Spleen (tissue), 11 donors: ENCODE data around the gene DUSP8. TPM values are rescaled to one million over a fixed set of nuclear protein-coding genes. Genes with fewer than 3 reads are reported as not detected.

Experiments used
- DNase-seq: peaks from one replicate; pipeline ENCODE4 v3.0.0-alpha.2; 2020
- H3K27ac ChIP-seq, 8 donors: fragments of 200-600 bp; sonication (generic) in 7 of 8; 1 replicate in 4 of 8; 2 replicates in 4 of 8; pipeline versions ENCODE4 v1.5.0 to v1.8.0; 2016 to 2021; ENCODE audit warnings: inconsistent platforms in 4 of 8, mild to moderate bottlenecking in 4 of 8, moderate library complexity in 1 of 8
- H3K27me3 ChIP-seq, 7 donors: fragments of 200-600 bp; sonication (generic) in 6 of 7; replicated peaks in 1 of 7; 1 replicate in 4 of 7; 2 replicates in 3 of 7; pipeline versions ENCODE4 v1.5.0 to v1.8.0; 2016 to 2021; ENCODE audit warnings: inconsistent platforms in 3 of 7, mild to moderate bottlenecking in 1 of 7
- H3K36me3 ChIP-seq, 6 donors: fragments of 200-600 bp; sonication (generic) in 5 of 6; 1 replicate in 4 of 6; 2 replicates in 2 of 6; pipeline versions ENCODE4 v1.5.0 to v1.8.0; 2016 to 2021; ENCODE audit warnings: inconsistent platforms in 2 of 6
- H3K4me1 ChIP-seq, 6 donors: fragments of 200-600 bp; sonication (generic) in 5 of 6; 1 replicate in 3 of 6; 2 replicates in 3 of 6; pipeline versions ENCODE4 v1.5.0 to v1.8.0; 2016 to 2021; ENCODE audit warnings: inconsistent platforms in 3 of 6
- H3K4me3 ChIP-seq, 8 donors: fragments of 200-600 bp; sonication (generic) in 7 of 8; 1 replicate in 4 of 8; 2 replicates in 4 of 8; pipeline versions ENCODE4 v1.5.0 to v1.8.0; 2016 to 2021; ENCODE audit warnings: inconsistent platforms in 4 of 8, mild to moderate bottlenecking in 4 of 8, moderate library complexity in 2 of 8
- H3K9me3 ChIP-seq, 8 donors: fragments of 200-600 bp; sonication (generic) in 7 of 8; 1 replicate in 4 of 8; 2 replicates in 4 of 8; pipeline versions ENCODE4 v1.5.0 to v1.8.0; 2016 to 2021; ENCODE audit warnings: inconsistent platforms in 4 of 8
- CTCF ChIP-seq, 11 experiments: fragments of 200-600 bp in 7 of 11; fragments of 450-650 bp in 4 of 11; sonication (generic) in 4 of 11; IDR thresholded peaks in 8 of 11; conservative IDR thresholded peaks in 3 of 11; 1 replicate in 7 of 11; 2 replicates in 4 of 11; pipeline versions ENCODE4 v1.4.0 to v1.8.0; 2016 to 2021; ENCODE audit warnings: antibody characterized with exemption in 11 of 11, inconsistent platforms in 4 of 11, mild to moderate bottlenecking in 1 of 11
- POLR2A ChIP-seq, 3 donors: fragments of 450-650 bp; IDR thresholded peaks; one replicate each; pipeline ENCODE4 v1.5.1; 2017; ENCODE audit warnings: antibody characterized with exemption in 3 of 3, mild to moderate bottlenecking in 1 of 3
- POLR2AphosphoS5 ChIP-seq, 3 donors: sonication (generic); formaldehyde crosslinking; IDR thresholded peaks; one replicate each; pipeline ENCODE4 v1.5.1; 2017; ENCODE audit warnings: antibody characterized with exemption in 3 of 3
- WGBS, 5 donors: extraction: QIAGEN DNeasy Blood & Tissue Kit in 3 of 5; methylation state at CpG; one replicate each; pipeline versions ENCODE4 v1.1.5 to v1.1.7; 2013 to 2018; 5-methylcytosine and 5-hydroxymethylcytosine counted together
- intact Hi-C: fragments of 100-400 bp; cut with DNase I; formaldehyde crosslinking; loops from one replicate; pipeline ENCODE4 v1.15.0; 2023; ENCODE audit warnings: low total_unique reads
- polyA plus RNA-seq, 3 donors: library from polyadenylated mRNA; stranded (reverse); fragments of 200-250 nt; gene quantifications; one replicate each; pipeline ENCODE4 v1.2.1, GENCODE V29; 2013
- total RNA-seq, 7 donors: library from RNA; depleted of rRNA in 3 of 7; stranded (reverse); fragments of >200 nt in 3 of 7; fragmentation: NEBNext Ultra II Directional in 4 of 7; extraction: Animal tissue kit (Norgen Biotek cat#: 25700) in 4 of 7; gene quantifications; one replicate each; pipeline versions ENCODE4 v1.1.0 to v1.2.1, GENCODE V29; 2016 to 2021
- donor health status: healthy with polysubstance abuse.
- donor health status: DM: no; HTN: no; CAD: no; lungs with moderate emphysema.
- donor health status: DM: no; HTN: no; CAD: no.
- donor health status: Bipolar disorder and iron deficiency.
- donor health status: healthy.
- donor health status: DM: no; HTN: no; CAD: no.
- donor health status: DM: yes; HTN: yes; CAD: no.

The DUSP8 gene
- total and polyA plus RNA-seq, 10 donors, result 0.38 to 18.4 (median 2.6) TPM

- no peak for TF ChIP-seq POLR2A (IDR thresholded peaks at IDR 0.05)
- no peak for TF ChIP-seq CTCF (IDR thresholded peaks at IDR 0.05 in 8 of 11, conservative IDR thresholded peaks at IDR 0.05 in 3 of 11)
- no peak for TF ChIP-seq POLR2AphosphoS5 (IDR thresholded peaks at IDR 0.05)
- Histone ChIP-seq H3K36me3 (peaks cover 0 to 23% (median 0%) of the 10 kb centered on the region in 6 donors), H3K4me1 (peaks cover 26 to 93% (median 73%) of the 10 kb centered on the region in 6 donors), H3K27ac (no peak overlapping the region), H3K4me3 (no peak overlapping the region), H3K27me3 (no peaks in the 10 kb centered on the region), H3K9me3 (no peaks in the 10 kb centered on the region)
- DNase-seq, result no peak
- WGBS, 5 donors, result 67 to 76% (median 72%) methylated on average over 9 of the region's 9 CpGs
- intact Hi-C loops, result no loop called here
Measured at GRCh38 chr11:1506981-1507380, 65.1 kb downstream of the DUSP8 start.

GRCh38 chr11:1505480-1505879 is 66.6 kb downstream of the DUSP8 start:
- H3K27me3 ChIP-seq, result no peaks in the 10 kb centered on the region
- H3K4me1 ChIP-seq, result peaks cover 26 to 85% (median 68%) of the 10 kb centered on the region in 6 donors
- no peak overlapping the region for H3K27ac ChIP-seq
- H3K36me3 ChIP-seq, result peaks cover 0 to 32% (median under 1%) of the 10 kb centered on the region in 6 donors
- intact Hi-C loops, result no loop called here
- TF ChIP-seq CTCF (IDR thresholded peaks at IDR 0.05 in 8 of 11, conservative IDR thresholded peaks at IDR 0.05 in 3 of 11), result no peak
- no peak for TF ChIP-seq POLR2A (IDR thresholded peaks at IDR 0.05)
- WGBS, 5 donors, result 72 to 81% (median 79%) methylated on average over 11 of the region's 11 CpGs
- no peak overlapping the region for H3K4me3 ChIP-seq
- H3K9me3 ChIP-seq, result no peaks in the 10 kb centered on the region
- DNase-seq, result no peak

- DNase-seq, result no peak
- Histone ChIP-seq H3K27me3 (no peaks in the 10 kb centered on the region), H3K9me3 (no peaks in the 10 kb centered on the region), H3K4me1 (peaks cover 26 to 84% (median 67%) of the 10 kb centered on the region in 6 donors), H3K4me3 (no peak overlapping the region), H3K36me3 (peaks cover 0 to 39% (median 3%) of the 10 kb centered on the region in 6 donors), H3K27ac (peak overlapping the region in 1 of 8 donors; percentile 22)
- WGBS, 5 donors, result 92 to 94% (median 93%) methylated on average over 23 to 28 of the region's 28 CpGs
- intact Hi-C loops, result no loop called here
- TF ChIP-seq CTCF (IDR thresholded peaks at IDR 0.05 in 8 of 11, conservative IDR thresholded peaks at IDR 0.05 in 3 of 11) (no peak), POLR2AphosphoS5 (IDR thresholded peaks at IDR 0.05) (no peak), POLR2A (IDR thresholded peaks at IDR 0.05) (no peak)
Measured at GRCh38 chr11:1504581-1505290, 67.3 kb downstream of the DUSP8 start.

GRCh38 chr11:1504138-1504537 is 67.9 kb downstream of the DUSP8 start:
- no peaks in the 10 kb centered on the region for H3K9me3 ChIP-seq
- H3K27me3 ChIP-seq, result no peaks in the 10 kb centered on the region
- no peak overlapping the region for H3K4me3 ChIP-seq
- peaks cover 26 to 78% (median 64%) of the 10 kb centered on the region in 6 donors for H3K4me1 ChIP-seq
- intact Hi-C loops, result no loop called here
- DNase-seq, result no peak
- H3K36me3 ChIP-seq, result peaks cover 0 to 45% (median 3%) of the 10 kb centered on the region in 6 donors
- 67 to 90% (median 77%) methylated on average over 9 of the region's 9 CpGs for WGBS, 5 donors
- TF ChIP-seq CTCF (IDR thresholded peaks at IDR 0.05 in 8 of 11, conservative IDR thresholded peaks at IDR 0.05 in 3 of 11), result no peak
- no peak for TF ChIP-seq POLR2AphosphoS5 (IDR thresholded peaks at IDR 0.05)
- no peak for TF ChIP-seq POLR2A (IDR thresholded peaks at IDR 0.05)
- H3K27ac ChIP-seq, result peak overlapping the region in 3 of 8 donors; percentile 9 to 22 (median 14)
